Endothelial cell of hepatic sinusoid (primary cell): Measurements from ENCODE around the gene SOAT2.

Experiments used
- in situ Hi-C: cut with HindIII; loops from 2 replicates; pipeline ENCODE4 v1.10.0; 2017; ENCODE audit warnings: low sequenced_read_pairs

Gene SOAT2

GRCh38 chr12:53171725-53172329 is 68.5 kb downstream of the SOAT2 start:
- in situ Hi-C loops, result loop anchor here (5.0 kb wide), 1 partner anchor 95 kb away; the partner anchor contains the start of gene SPRYD3

GRCh38 chr12:53172352-53172751 is 69.1 kb downstream of the SOAT2 start:
- in situ Hi-C loops, result loop anchor here (5.0 kb wide), 1 partner anchor 95 kb away; the partner anchor contains the start of gene SPRYD3

GRCh38 chr12:53173085-53173715 is 69.9 kb downstream of the SOAT2 start:
- in situ Hi-C loops, result loop anchor here (5.0 kb wide), 1 partner anchor 96 kb away; the partner anchor contains the start of gene SPRYD3
